Measurements from ENCODE around the gene IL22RA2. TPM values are rescaled to one million over a fixed set of nuclear protein-coding genes. Genes with fewer than 3 reads are reported as not detected.

Gene IL22RA2
- total and polyA plus RNA-seq, 9 of the 15 experiments (the other 6 are each of a cell fraction or from before 2014, with no cell fraction given), result 0.03 TPM; not detected in 8

DNA sequence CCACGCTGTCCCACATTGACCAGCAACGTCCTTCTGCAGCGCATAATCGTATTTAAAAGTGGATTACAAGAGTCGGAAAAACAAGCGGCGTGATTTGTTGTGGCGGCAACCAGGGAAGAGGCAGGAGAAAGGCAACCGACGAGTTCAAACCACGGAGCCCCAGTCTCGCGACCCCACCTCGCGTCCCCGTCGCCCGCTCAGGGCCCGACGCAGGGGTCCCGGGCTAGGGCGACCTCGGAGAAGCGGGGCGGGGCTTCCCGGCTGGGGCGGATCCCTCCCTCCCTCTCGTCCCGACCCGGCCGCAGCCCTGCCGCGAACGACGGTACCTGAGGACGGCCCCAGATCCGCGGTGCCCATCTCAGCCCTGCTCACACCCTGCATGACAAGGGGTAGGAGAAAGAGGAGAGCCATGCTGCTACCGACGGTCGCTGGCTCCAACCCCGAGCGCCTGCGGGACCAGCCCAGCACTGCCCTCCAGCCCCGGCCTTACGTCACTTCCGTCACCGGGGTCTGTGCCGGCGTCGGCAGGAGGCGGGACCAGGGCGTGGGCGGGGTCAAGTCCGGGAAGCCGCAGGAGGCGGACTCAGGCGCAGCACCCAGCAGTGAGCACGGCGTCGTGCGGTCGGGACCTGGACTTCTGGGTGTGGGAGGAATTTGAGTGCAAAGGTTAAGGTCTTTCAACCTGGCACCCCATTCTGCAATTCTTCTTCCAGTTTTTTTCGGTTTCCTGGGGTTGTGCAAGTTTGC lies 45.6 kb upstream of the IL22RA2 start, which contains the start of gene IFNGR1 (continued):
- TF ChIP-seq, protein P1, sequence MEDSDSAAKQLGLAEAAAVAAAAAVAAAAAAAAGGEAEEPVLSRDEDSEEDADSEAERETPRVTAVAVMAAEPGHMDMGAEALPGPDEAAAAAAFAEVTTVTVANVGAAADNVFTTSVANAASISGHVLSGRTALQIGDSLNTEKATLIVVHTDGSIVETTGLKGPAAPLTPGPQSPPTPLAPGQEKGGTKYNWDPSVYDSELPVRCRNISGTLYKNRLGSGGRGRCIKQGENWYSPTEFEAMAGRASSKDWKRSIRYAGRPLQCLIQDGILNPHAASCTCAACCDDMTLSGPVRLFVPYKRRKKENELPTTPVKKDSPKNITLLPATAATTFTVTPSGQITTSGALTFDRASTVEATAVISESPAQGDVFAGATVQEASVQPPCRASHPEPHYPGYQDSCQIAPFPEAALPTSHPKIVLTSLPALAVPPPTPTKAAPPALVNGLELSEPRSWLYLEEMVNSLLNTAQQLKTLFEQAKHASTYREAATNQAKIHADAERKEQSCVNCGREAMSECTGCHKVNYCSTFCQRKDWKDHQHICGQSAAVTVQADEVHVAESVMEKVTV (CRISPR knock-in tag; IDR thresholded peaks at IDR 0.05), result no peak
- TF ChIP-seq, protein P2, sequence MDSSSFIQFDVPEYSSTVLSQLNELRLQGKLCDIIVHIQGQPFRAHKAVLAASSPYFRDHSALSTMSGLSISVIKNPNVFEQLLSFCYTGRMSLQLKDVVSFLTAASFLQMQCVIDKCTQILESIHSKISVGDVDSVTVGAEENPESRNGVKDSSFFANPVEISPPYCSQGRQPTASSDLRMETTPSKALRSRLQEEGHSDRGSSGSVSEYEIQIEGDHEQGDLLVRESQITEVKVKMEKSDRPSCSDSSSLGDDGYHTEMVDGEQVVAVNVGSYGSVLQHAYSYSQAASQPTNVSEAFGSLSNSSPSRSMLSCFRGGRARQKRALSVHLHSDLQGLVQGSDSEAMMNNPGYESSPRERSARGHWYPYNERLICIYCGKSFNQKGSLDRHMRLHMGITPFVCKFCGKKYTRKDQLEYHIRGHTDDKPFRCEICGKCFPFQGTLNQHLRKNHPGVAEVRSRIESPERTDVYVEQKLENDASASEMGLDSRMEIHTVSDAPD (CRISPR knock-in tag; IDR thresholded peaks at IDR 0.05), result no peak
- TF ChIP-seq ZBTB1 (CRISPR knock-in tag; IDR thresholded peaks at IDR 0.05; ENCODE audit: borderline replicate concordance, low read depth), result no peak
- peak; percentile 35 for TF ChIP-seq TBP (optimal IDR thresholded peaks at IDR 0.05; ENCODE audit: low read depth, low read length)
- TF ChIP-seq TEAD1 (CRISPR knock-in tag; IDR thresholded peaks at IDR 0.05), result peak in 1 of 2 experiments; percentile 45; a peak in 2 of 4 replicates
- TF ChIP-seq ZNF12 (CRISPR knock-in tag; IDR thresholded peaks at IDR 0.05), result no peak
- peak; percentile 13; the same call in 1 of the 2 replicates for TF ChIP-seq ZNF212 (CRISPR knock-in tag; IDR thresholded peaks at IDR 0.05)
- TF ChIP-seq ZNF384 (IDR thresholded peaks at IDR 0.05; ENCODE audit: low read depth, low read length), result no peak
- TF ChIP-seq MTA3 (IDR thresholded peaks at IDR 0.05; ENCODE audit: borderline replicate concordance), result peak; percentile 74; the same call in 1 of the 2 replicates
- no peak for TF ChIP-seq BDP1 (IDR thresholded peaks at IDR 0.05; ENCODE audit: insufficient read depth, insufficient read length)
- peak; percentile 74 for TF ChIP-seq ZNF766 (CRISPR knock-in tag; conservative IDR thresholded peaks at IDR 0.05)
- 0 out of 2 replicates have a peak, but pooled peaks have one; percentile 17 for TF ChIP-seq SMARCA4 (IDR thresholded peaks at IDR 0.05)
- no peak for TF ChIP-seq ESRRB (CRISPR knock-in tag; IDR thresholded peaks at IDR 0.05; ENCODE audit: borderline replicate concordance)
- TF ChIP-seq, protein P3, sequence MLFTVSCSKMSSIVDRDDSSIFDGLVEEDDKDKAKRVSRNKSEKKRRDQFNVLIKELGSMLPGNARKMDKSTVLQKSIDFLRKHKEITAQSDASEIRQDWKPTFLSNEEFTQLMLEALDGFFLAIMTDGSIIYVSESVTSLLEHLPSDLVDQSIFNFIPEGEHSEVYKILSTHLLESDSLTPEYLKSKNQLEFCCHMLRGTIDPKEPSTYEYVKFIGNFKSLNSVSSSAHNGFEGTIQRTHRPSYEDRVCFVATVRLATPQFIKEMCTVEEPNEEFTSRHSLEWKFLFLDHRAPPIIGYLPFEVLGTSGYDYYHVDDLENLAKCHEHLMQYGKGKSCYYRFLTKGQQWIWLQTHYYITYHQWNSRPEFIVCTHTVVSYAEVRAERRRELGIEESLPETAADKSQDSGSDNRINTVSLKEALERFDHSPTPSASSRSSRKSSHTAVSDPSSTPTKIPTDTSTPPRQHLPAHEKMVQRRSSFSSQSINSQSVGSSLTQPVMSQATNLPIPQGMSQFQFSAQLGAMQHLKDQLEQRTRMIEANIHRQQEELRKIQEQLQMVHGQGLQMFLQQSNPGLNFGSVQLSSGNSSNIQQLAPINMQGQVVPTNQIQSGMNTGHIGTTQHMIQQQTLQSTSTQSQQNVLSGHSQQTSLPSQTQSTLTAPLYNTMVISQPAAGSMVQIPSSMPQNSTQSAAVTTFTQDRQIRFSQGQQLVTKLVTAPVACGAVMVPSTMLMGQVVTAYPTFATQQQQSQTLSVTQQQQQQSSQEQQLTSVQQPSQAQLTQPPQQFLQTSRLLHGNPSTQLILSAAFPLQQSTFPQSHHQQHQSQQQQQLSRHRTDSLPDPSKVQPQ (CRISPR knock-in tag; IDR thresholded peaks at IDR 0.05; ENCODE audit: borderline replicate concordance), result no peak
- no peak for TF ChIP-seq CBX5 (IDR thresholded peaks at IDR 0.05; ENCODE audit: borderline replicate concordance, low read depth)
- TF ChIP-seq ZNF79 (CRISPR knock-in tag; IDR thresholded peaks at IDR 0.05; ENCODE audit: low read depth), result no peak
- TF ChIP-seq, protein P4, sequence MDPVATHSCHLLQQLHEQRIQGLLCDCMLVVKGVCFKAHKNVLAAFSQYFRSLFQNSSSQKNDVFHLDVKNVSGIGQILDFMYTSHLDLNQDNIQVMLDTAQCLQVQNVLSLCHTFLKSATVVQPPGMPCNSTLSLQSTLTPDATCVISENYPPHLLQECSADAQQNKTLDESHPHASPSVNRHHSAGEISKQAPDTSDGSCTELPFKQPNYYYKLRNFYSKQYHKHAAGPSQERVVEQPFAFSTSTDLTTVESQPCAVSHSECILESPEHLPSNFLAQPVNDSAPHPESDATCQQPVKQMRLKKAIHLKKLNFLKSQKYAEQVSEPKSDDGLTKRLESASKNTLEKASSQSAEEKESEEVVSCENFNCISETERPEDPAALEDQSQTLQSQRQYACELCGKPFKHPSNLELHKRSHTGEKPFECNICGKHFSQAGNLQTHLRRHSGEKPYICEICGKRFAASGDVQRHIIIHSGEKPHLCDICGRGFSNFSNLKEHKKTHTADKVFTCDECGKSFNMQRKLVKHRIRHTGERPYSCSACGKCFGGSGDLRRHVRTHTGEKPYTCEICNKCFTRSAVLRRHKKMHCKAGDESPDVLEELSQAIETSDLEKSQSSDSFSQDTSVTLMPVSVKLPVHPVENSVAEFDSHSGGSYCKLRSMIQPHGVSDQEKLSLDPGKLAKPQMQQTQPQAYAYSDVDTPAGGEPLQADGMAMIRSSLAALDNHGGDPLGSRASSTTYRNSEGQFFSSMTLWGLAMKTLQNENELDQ (CRISPR knock-in tag; IDR thresholded peaks at IDR 0.05; ENCODE audit: borderline replicate concordance), result no peak
- no peak for TF ChIP-seq BCL6 (CRISPR knock-in tag; IDR thresholded peaks at IDR 0.05)
- TF ChIP-seq ZNF75A (CRISPR knock-in tag; IDR thresholded peaks at IDR 0.05), result no peak
- TF ChIP-seq TEAD4 (IDR thresholded peaks at IDR 0.05; ENCODE audit: low read length), result 0 out of 2 replicates have a peak, but pooled peaks have one; percentile 42
- TF ChIP-seq TEAD4 (CRISPR knock-in tag; IDR thresholded peaks at IDR 0.05; ENCODE audit: borderline replicate concordance), result no peak

Data from K562 (cell line).